Suprapubic skin (tissue), 4 donors: ENCODE data around the gene IL7R. TPM values are rescaled to one million over a fixed set of nuclear protein-coding genes. Genes with fewer than 3 reads are reported as not detected.
"Not testable (repeated sequence)": the region's sequence is repeated elsewhere in the genome, so short reads cannot be mapped to it uniquely, and the experiment has no call there.

ENCODE experiments used
- DNase-seq, 2 donors: peaks; one replicate each; pipeline ENCODE4 v3.0.0-alpha.2; 2019; ENCODE audit warnings: low spot score in 2 of 2
- H3K27ac ChIP-seq: fragments of 200-600 bp; sonication (generic); one replicate; pipeline ENCODE4 v1.5.1; 2019
- H3K27me3 ChIP-seq: fragments of 200-600 bp; sonication (generic); one replicate; pipeline ENCODE4 v1.5.1; 2019
- H3K36me3 ChIP-seq: fragments of 200-600 bp; sonication (generic); one replicate; pipeline ENCODE4 v1.5.1; 2019
- H3K4me1 ChIP-seq: fragments of 200-600 bp; sonication (generic); one replicate; pipeline ENCODE4 v1.5.1; 2019
- H3K4me3 ChIP-seq: fragments of 200-600 bp; sonication (generic); one replicate; pipeline ENCODE4 v1.5.1; 2019; ENCODE audit warnings: mild to moderate bottlenecking
- H3K9me3 ChIP-seq: fragments of 200-600 bp; sonication (generic); one replicate; pipeline ENCODE4 v1.5.1; 2019
- EP300 ChIP-seq: sonication (generic); formaldehyde crosslinking; IDR thresholded peaks from one replicate; pipeline ENCODE4 v1.6.1; 2017; ENCODE audit warnings: antibody characterized with exemption
- POLR2A ChIP-seq, 2 donors: fragments of 450-650 bp; IDR thresholded peaks; one replicate each; pipeline ENCODE4 v1.6.1; 2017; ENCODE audit warnings: antibody characterized with exemption in 2 of 2, mild to moderate bottlenecking in 2 of 2, moderate library complexity in 2 of 2
- POLR2AphosphoS5 ChIP-seq, 3 donors: sonication (generic); formaldehyde crosslinking; IDR thresholded peaks; one replicate each; pipeline ENCODE4 v1.6.1; 2017; ENCODE audit warnings: antibody characterized with exemption in 3 of 3
- WGBS: methylation state at CpG from one replicate; pipeline ENCODE4 v1.1.5; 2018; 5-methylcytosine and 5-hydroxymethylcytosine counted together
- total RNA-seq, 4 donors: library from RNA; depleted of rRNA; stranded (reverse); fragments of >200 nt; gene quantifications; one replicate each; pipeline ENCODE4 v1.1.0, GENCODE V29; 2016
- TF ChIP-seq, protein P1 (sequence below), 2 donors: fragments of 200-600 bp in 1 of 2; fragments of 450-650 bp in 1 of 2; sonication (generic) in 1 of 2; IDR thresholded peaks; one replicate each; pipeline ENCODE4 v1.5.1; 2016 to 2019; ENCODE audit warnings: antibody characterized with exemption in 2 of 2, mild to moderate bottlenecking in 1 of 2, moderate library complexity in 1 of 2

IL7R gene
- total RNA-seq, 4 donors from 2014 or later, result 0.73 to 7.1 (median 4.2) TPM

GRCh38 chr5:35890021-35891020 is 33.6 kb downstream of the IL7R start:
- Histone ChIP-seq H3K4me3 (no peak overlapping the region), H3K27me3 (no peaks in the 10 kb centered on the region), H3K9me3 (no peaks in the 10 kb centered on the region), H3K4me1 (peaks cover 12% of the 10 kb centered on the region), H3K36me3 (no peaks in the 10 kb centered on the region), H3K27ac (peak overlapping the region; percentile 32)
- no peak for DNase-seq
- TF ChIP-seq EP300, result no peak
- TF ChIP-seq POLR2AphosphoS5 (IDR thresholded peaks at IDR 0.05), result no peak
- TF ChIP-seq POLR2A (IDR thresholded peaks at IDR 0.05), result no peak
- TF ChIP-seq, protein P1, sequence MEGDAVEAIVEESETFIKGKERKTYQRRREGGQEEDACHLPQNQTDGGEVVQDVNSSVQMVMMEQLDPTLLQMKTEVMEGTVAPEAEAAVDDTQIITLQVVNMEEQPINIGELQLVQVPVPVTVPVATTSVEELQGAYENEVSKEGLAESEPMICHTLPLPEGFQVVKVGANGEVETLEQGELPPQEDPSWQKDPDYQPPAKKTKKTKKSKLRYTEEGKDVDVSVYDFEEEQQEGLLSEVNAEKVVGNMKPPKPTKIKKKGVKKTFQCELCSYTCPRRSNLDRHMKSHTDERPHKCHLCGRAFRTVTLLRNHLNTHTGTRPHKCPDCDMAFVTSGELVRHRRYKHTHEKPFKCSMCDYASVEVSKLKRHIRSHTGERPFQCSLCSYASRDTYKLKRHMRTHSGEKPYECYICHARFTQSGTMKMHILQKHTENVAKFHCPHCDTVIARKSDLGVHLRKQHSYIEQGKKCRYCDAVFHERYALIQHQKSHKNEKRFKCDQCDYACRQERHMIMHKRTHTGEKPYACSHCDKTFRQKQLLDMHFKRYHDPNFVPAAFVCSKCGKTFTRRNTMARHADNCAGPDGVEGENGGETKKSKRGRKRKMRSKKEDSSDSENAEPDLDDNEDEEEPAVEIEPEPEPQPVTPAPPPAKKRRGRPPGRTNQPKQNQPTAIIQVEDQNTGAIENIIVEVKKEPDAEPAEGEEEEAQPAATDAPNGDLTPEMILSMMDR (IDR thresholded peaks at IDR 0.05), result no peak
- WGBS, result 52% methylated on average over 5 of the region's 5 CpGs

DNA sequence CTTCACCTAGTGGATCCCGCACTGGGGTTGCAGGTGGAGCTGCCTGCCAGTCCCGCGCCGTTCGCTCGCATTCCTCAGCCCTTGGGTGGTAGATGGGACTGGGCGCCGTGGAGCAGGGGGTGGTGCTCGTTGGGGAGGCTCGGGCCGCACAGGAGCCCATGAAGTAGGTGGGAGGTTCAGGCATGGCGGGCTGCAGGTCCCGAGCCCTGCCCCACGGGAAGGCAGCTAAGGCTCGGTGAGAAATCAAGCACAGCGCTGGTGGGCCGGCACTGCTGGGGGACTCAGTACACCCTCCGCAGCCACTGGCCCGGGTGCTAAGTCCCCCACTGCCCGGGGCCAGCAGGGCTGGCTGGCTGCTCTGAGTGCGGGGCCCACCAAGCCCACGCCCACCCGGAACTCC is 36.1 kb downstream of the IL7R start:
- not testable (repeated sequence) for H3K27me3 ChIP-seq, H3K9me3 ChIP-seq, H3K27ac ChIP-seq, DNase-seq, H3K4me3 ChIP-seq, H3K36me3 ChIP-seq
- H3K4me1 ChIP-seq, result peaks cover 12% of the 10 kb centered on the region
- no CpG with 5 or more reads among the region's 23 CpGs for WGBS

- no peak for TF ChIP-seq EP300
- TF ChIP-seq, protein P1 (IDR thresholded peaks at IDR 0.05), result no peak
- TF ChIP-seq POLR2A (IDR thresholded peaks at IDR 0.05), result no peak
- TF ChIP-seq POLR2AphosphoS5 (IDR thresholded peaks at IDR 0.05), result no peak
- no peaks in the 10 kb centered on the region for H3K36me3 ChIP-seq
- H3K4me1 ChIP-seq, result peaks cover 12% of the 10 kb centered on the region
- H3K27me3 ChIP-seq, result no peaks in the 10 kb centered on the region
- H3K4me3 ChIP-seq, result no peak overlapping the region
- WGBS, result 76% methylated on average over 5 of the region's 5 CpGs
- DNase-seq, result no peak
- no peaks in the 10 kb centered on the region for H3K9me3 ChIP-seq
- H3K27ac ChIP-seq, result no peak overlapping the region
Observed at GRCh38 chr5:35894131-35894530, 37.4 kb downstream of the IL7R start.

DNA sequence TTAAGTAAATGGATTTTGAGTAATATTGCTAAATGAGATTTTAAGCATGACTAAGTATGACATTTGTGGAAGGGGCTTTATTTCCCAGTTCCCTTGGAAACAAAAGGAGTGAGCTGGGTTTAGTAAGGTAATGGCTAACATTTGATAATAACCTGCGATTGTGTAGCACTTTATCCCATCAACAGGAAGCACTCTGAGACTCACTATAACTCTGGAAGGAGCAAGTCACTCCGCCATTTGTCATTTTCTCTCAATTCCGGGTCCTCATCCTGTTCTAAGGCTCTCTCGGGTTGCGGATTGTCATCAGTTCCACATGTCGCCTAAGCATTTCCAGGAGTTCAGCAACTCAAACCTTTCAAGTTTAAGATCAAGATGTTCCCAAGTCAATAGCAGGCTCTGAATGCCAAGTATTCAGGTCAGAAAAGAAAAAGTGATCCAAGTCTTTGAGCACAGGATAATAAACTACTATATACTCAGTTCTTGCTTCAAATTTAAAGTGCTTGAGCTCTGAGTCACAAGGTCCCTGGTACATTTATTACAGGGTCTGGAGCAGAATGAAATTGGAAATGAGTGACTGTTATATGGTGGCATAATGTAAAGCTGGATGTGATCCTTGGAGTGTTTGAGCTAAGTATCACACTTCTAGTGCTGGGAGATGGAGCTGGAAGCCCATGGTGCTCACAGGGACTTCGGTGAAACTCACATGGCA is 42.4 kb downstream of the IL7R start:
- H3K36me3 ChIP-seq, result no peaks in the 10 kb centered on the region
- H3K27me3 ChIP-seq, result no peaks in the 10 kb centered on the region
- H3K9me3 ChIP-seq, result no peaks in the 10 kb centered on the region
- no peak overlapping the region for H3K27ac ChIP-seq
- WGBS, result 73% methylated on average over 7 of the region's 7 CpGs
- H3K4me1 ChIP-seq, result no peaks in the 10 kb centered on the region
- no peak overlapping the region for H3K4me3 ChIP-seq
- TF ChIP-seq POLR2A (IDR thresholded peaks at IDR 0.05) (no peak), POLR2AphosphoS5 (IDR thresholded peaks at IDR 0.05) (no peak), EP300 (no peak)
- TF ChIP-seq, protein P1 (IDR thresholded peaks at IDR 0.05), result no peak
- no peak for DNase-seq

DNA sequence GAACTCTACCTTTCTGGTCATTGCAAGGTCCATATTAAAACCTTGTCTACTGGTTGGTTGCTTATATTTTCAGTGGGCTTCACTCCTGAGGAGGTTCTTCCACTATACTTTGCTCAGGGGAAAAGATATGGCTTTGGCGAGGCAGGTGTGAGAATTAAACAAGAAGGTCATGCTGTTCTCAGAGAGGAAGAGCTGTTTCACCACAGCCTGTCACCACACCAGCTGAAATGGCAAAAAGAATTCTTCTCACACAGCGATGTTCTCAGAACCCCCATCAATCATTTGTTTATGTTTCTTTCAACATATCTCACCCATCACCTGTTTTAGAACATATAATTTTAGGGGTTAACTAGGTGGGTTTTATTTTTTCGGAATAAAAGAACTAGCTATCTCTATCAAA is 43.1 kb downstream of the IL7R start:
- Histone ChIP-seq H3K4me3 (no peak overlapping the region), H3K36me3 (no peaks in the 10 kb centered on the region), H3K27ac (no peak overlapping the region), H3K4me1 (no peaks in the 10 kb centered on the region), H3K27me3 (no peaks in the 10 kb centered on the region), H3K9me3 (no peaks in the 10 kb centered on the region)
- WGBS, result 58% methylated on average over 3 of the region's 3 CpGs
- no peak for TF ChIP-seq POLR2AphosphoS5 (IDR thresholded peaks at IDR 0.05)
- no peak for TF ChIP-seq POLR2A (IDR thresholded peaks at IDR 0.05)
- TF ChIP-seq EP300, result no peak
- TF ChIP-seq, protein P1 (IDR thresholded peaks at IDR 0.05), result no peak
- no peak for DNase-seq
